ENCODE measurements around the gene RAD51B. TPM values are rescaled to one million over a fixed set of nuclear protein-coding genes. Genes with fewer than 3 reads are reported as not detected.

The RAD51B gene
- total and polyA plus RNA-seq, 2 of the 13 experiments (the other 11 are each of a cell fraction or from before 2014, with no cell fraction given): 7.0 to 9.5 TPM

- no peaks in the 10 kb centered on the region for H4K20me1 ChIP-seq (ENCODE audit: insufficient read depth, low read length)
- intact Hi-C loops (cut with micrococcal nuclease; ENCODE audit: unreplicated experiment) (loop anchor here (1.0 kb wide), 1 partner anchor 33 kb away; no protein-coding TSS in a partner anchor), in situ Hi-C loops (cut with HindIII; ENCODE audit: extremely low pct_ligation_motif_present, low pct_unique_long_range_greater_than_20kb) (no loop called here)
- TF ChIP-seq ZNF33B (CRISPR knock-in tag; IDR thresholded peaks at IDR 0.05) (no peak), ZNF44 (CRISPR knock-in tag; IDR thresholded peaks at IDR 0.05) (no peak)
- ChIA-PET CTCF (ENCODE audit: low intra/inter-chr PET ratio, low total read pairs) (no interaction called here), POLR2A (no interaction called here)
- no peak overlapping the region for H3K4me2 ChIP-seq (ENCODE audit: low read depth, low read length)
- H3K36me3 ChIP-seq (replicated peaks in 1 of 2; ENCODE audit: control insufficient read depth in 1 of 2, insufficient read depth in 2 of 2, low read length in 2 of 2): no peaks in the 10 kb centered on the region
- no peak for DNase-seq (ENCODE audit: low spot score)
- ATAC-seq: no peak
- FAIRE-seq: no peak
- H2AFZ ChIP-seq (ENCODE audit: low read length): no peak overlapping the region
- H3K27me3 ChIP-seq (ENCODE audit: control insufficient read depth in 1 of 2, insufficient read depth in 2 of 2, low read length in 2 of 2): no peaks in the 10 kb centered on the region
- no peaks in the 10 kb centered on the region for H3K79me2 ChIP-seq (ENCODE audit: insufficient read depth, low read length)
- H3K27ac ChIP-seq (ENCODE audit: extremely low read length, insufficient read depth, low read length): no peak overlapping the region
- no peak overlapping the region for H3K4me3 ChIP-seq (replicated peaks in 1 of 3; ENCODE audit: insufficient read depth in 1 of 3, low read depth in 2 of 3, low read length in 3 of 3)
- H3K9ac ChIP-seq (ENCODE audit: insufficient read depth, low read depth, low read length): no peak overlapping the region
- BruUV-seq (replicated peaks): no TSS peak
- no peaks in the 10 kb centered on the region for H3K9me3 ChIP-seq (ENCODE audit: low read length)
- WGBS (ENCODE audit: low lambda C conversion rate): 88% methylated on average over 4 of the region's 4 CpGs
- no peaks in the 10 kb centered on the region for H3K4me1 ChIP-seq (ENCODE audit: insufficient read depth, low read length)
Measured at GRCh38 chr14:68222154-68222553, 402.6 kb downstream of the RAD51B start.

- ATAC-seq (no peak), FAIRE-seq (no peak), DNase-seq (ENCODE audit: low spot score) (no peak)
- H3K9me3 ChIP-seq (ENCODE audit: low read length): no peaks in the 10 kb centered on the region
- no peaks in the 10 kb centered on the region for H3K36me3 ChIP-seq (replicated peaks in 1 of 2; ENCODE audit: control insufficient read depth in 1 of 2, insufficient read depth in 2 of 2, low read length in 2 of 2)
- H3K27me3 ChIP-seq (ENCODE audit: control insufficient read depth in 1 of 2, insufficient read depth in 2 of 2, low read length in 2 of 2): no peaks in the 10 kb centered on the region
- in situ Hi-C loops (cut with HindIII; ENCODE audit: extremely low pct_ligation_motif_present, low pct_unique_long_range_greater_than_20kb) (no loop called here), intact Hi-C loops (cut with micrococcal nuclease; ENCODE audit: unreplicated experiment) (loop anchor here (1.0 kb wide), 1 partner anchor 33 kb away; no protein-coding TSS in a partner anchor)
- no peaks in the 10 kb centered on the region for H3K79me2 ChIP-seq (ENCODE audit: insufficient read depth, low read length)
- H3K4me3 ChIP-seq (replicated peaks in 1 of 3; ENCODE audit: insufficient read depth in 1 of 3, low read depth in 2 of 3, low read length in 3 of 3): no peak overlapping the region
- H4K20me1 ChIP-seq (ENCODE audit: insufficient read depth, low read length): no peaks in the 10 kb centered on the region
- H3K4me1 ChIP-seq (ENCODE audit: insufficient read depth, low read length): no peaks in the 10 kb centered on the region
- H3K4me2 ChIP-seq (ENCODE audit: low read depth, low read length): no peak overlapping the region
- no peak overlapping the region for H3K9ac ChIP-seq (ENCODE audit: insufficient read depth, low read depth, low read length)
- ChIA-PET CTCF (ENCODE audit: low intra/inter-chr PET ratio, low total read pairs) (no interaction called here), POLR2A (no interaction called here)
- H3K27ac ChIP-seq (ENCODE audit: extremely low read length, insufficient read depth, low read length): no peak overlapping the region
- BruUV-seq (replicated peaks): no TSS peak
- WGBS (ENCODE audit: low lambda C conversion rate): 77% methylated on average over 3 of the region's 3 CpGs
- TF ChIP-seq RNF2 (conservative IDR thresholded peaks at IDR 0.05; ENCODE audit: low read depth) (no peak), ZNF770 (CRISPR knock-in tag; IDR thresholded peaks at IDR 0.05) (no peak), ZNF790 (CRISPR knock-in tag; IDR thresholded peaks at IDR 0.05; ENCODE audit: borderline replicate concordance) (no peak), ZNF570 (CRISPR knock-in tag; IDR thresholded peaks at IDR 0.05; ENCODE audit: borderline replicate concordance) (no peak), RORA (CRISPR knock-in tag; IDR thresholded peaks at IDR 0.05) (no peak)
- no peak overlapping the region for H2AFZ ChIP-seq (ENCODE audit: low read length)
Measured at GRCh38 chr14:68222726-68223125, 403.1 kb downstream of the RAD51B start.

All from HepG2 (cell line).